KMS-11 (cell line): ENCODE results near the gene RNLS.

ENCODE experiments used
- H2AFZ ChIP-seq: fragments of 200-600 bp; sonication (generic); 2 replicates; pipeline ENCODE4 v1.6.1; 2016; ENCODE audit warnings: antibody characterized with exemption, mixed run types, low read depth
- H3K27ac ChIP-seq: fragments of 200-600 bp; sonication (generic); 2 replicates; pipeline ENCODE4 v1.6.1; 2016; ENCODE audit warnings: mild to moderate bottlenecking, mixed run types
- H3K27me3 ChIP-seq: fragments of 200-600 bp; sonication (generic); 2 replicates; pipeline ENCODE4 v1.6.1; 2017; ENCODE audit warnings: mild to moderate bottlenecking, low read depth, mixed run types, moderate library complexity; ENCODE audit not compliant: insufficient read depth
- H3K36me3 ChIP-seq: fragments of 200-600 bp; sonication (generic); 2 replicates; pipeline ENCODE4 v1.6.1; 2017; ENCODE audit warnings: mild to moderate bottlenecking, mixed run types; ENCODE audit not compliant: insufficient read depth
- H3K4me1 ChIP-seq: fragments of 200-600 bp; sonication (generic); 2 replicates; pipeline ENCODE4 v1.6.1; 2016; ENCODE audit warnings: mild to moderate bottlenecking, low read depth, mixed run types; ENCODE audit not compliant: poor library complexity, severe bottlenecking
- H3K4me2 ChIP-seq: fragments of 200-600 bp; sonication (generic); 2 replicates; pipeline ENCODE4 v1.7.0; 2016; ENCODE audit warnings: mild to moderate bottlenecking, mixed run types
- H3K4me3 ChIP-seq: fragments of 200-600 bp; sonication (generic); IDR thresholded peaks from 2 replicates; pipeline ENCODE4 v1.6.1; 2017; ENCODE audit warnings: low read depth, low read length, mixed read lengths; ENCODE audit not compliant: insufficient read depth
- H3K79me2 ChIP-seq: fragments of 200-600 bp; sonication (generic); 2 replicates; pipeline ENCODE4 v1.6.1; 2016; ENCODE audit warnings: low read depth, mixed run types; ENCODE audit not compliant: insufficient read depth
- H3K9ac ChIP-seq: fragments of 200-600 bp; sonication (generic); 2 replicates; pipeline ENCODE4 v1.6.1; 2016; ENCODE audit warnings: mild to moderate bottlenecking, mixed run types
- H4K20me1 ChIP-seq: fragments of 200-600 bp; sonication (generic); 2 replicates; pipeline ENCODE4 v1.6.1; 2016; ENCODE audit warnings: mild to moderate bottlenecking, mixed run types; ENCODE audit not compliant: insufficient read depth
- TF ChIP-seq, protein P1 (sequence below): fragments of 200-600 bp; sonication (generic); conservative IDR thresholded peaks from 2 replicates; pipeline ENCODE4 v1.6.1; 2017; ENCODE audit warnings: low read depth, mild to moderate bottlenecking, antibody characterized with exemption, low read length, moderate library complexity, mixed read lengths

RNLS gene

DNA sequence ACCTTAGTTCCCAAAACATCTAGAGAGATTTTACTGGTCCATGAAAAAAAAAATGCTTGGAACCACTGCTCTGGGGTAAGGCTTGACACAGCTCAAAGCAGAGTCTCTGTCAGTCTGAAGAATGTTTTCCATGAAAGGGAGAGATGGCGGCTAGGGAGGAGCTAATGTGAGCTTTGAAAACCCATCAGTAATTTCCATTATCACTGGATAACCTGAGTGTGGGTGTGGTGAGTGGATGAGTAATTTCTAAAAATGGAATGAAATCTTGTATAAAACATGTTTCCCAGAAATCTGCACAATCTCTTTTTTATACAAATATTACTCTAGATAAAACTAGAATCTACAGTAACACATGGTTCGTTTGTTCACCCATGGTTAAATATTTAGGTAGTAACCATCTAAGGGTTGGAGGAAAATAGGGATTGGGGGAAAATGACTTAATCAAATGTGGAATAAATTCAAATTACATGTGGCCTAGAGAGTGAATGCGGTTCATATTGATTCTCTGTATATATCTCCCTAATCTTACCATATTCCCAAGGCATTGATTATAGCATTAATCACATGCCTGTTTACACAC lies 289.4 kb downstream of the RNLS start:
- no peaks in the 10 kb centered on the region for H3K79me2 ChIP-seq
- 0 out of 2 replicates have a peak overlapping the region, but pooled peaks have one; percentile 8 for H3K4me2 ChIP-seq
- TF ChIP-seq, protein P1, sequence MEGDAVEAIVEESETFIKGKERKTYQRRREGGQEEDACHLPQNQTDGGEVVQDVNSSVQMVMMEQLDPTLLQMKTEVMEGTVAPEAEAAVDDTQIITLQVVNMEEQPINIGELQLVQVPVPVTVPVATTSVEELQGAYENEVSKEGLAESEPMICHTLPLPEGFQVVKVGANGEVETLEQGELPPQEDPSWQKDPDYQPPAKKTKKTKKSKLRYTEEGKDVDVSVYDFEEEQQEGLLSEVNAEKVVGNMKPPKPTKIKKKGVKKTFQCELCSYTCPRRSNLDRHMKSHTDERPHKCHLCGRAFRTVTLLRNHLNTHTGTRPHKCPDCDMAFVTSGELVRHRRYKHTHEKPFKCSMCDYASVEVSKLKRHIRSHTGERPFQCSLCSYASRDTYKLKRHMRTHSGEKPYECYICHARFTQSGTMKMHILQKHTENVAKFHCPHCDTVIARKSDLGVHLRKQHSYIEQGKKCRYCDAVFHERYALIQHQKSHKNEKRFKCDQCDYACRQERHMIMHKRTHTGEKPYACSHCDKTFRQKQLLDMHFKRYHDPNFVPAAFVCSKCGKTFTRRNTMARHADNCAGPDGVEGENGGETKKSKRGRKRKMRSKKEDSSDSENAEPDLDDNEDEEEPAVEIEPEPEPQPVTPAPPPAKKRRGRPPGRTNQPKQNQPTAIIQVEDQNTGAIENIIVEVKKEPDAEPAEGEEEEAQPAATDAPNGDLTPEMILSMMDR: no peak
- no peaks in the 10 kb centered on the region for H4K20me1 ChIP-seq
- no peak overlapping the region for H3K27ac ChIP-seq
- no peak overlapping the region for H2AFZ ChIP-seq
- H3K27me3 ChIP-seq: no peaks in the 10 kb centered on the region
- no peaks in the 10 kb centered on the region for H3K36me3 ChIP-seq
- no peak overlapping the region for H3K9ac ChIP-seq
- no peak overlapping the region for H3K4me3 ChIP-seq
- H3K4me1 ChIP-seq: peaks cover 86% of the 10 kb centered on the region

GRCh38 chr10:88293073-88293472 lies 290.0 kb downstream of the RNLS start:
- no peak overlapping the region for H3K9ac ChIP-seq
- H3K4me3 ChIP-seq: no peak overlapping the region
- H2AFZ ChIP-seq: no peak overlapping the region
- TF ChIP-seq, protein P1: no peak
- H3K4me1 ChIP-seq: peaks cover 93% of the 10 kb centered on the region
- H3K79me2 ChIP-seq: no peaks in the 10 kb centered on the region
- no peaks in the 10 kb centered on the region for H3K27me3 ChIP-seq
- peak overlapping the region; percentile 55 for H3K4me2 ChIP-seq
- no peak overlapping the region for H3K27ac ChIP-seq
- no peaks in the 10 kb centered on the region for H3K36me3 ChIP-seq
- H4K20me1 ChIP-seq: no peaks in the 10 kb centered on the region

GRCh38 chr10:88292185-88292514 lies 291.0 kb downstream of the RNLS start:
- H2AFZ ChIP-seq: no peak overlapping the region
- no peaks in the 10 kb centered on the region for H3K79me2 ChIP-seq
- H3K27ac ChIP-seq: peak overlapping the region; percentile 29; the same call in 1 of the 2 replicates
- H4K20me1 ChIP-seq: no peaks in the 10 kb centered on the region
- TF ChIP-seq, protein P1: no peak
- H3K4me1 ChIP-seq: peaks cover 90% of the 10 kb centered on the region
- H3K36me3 ChIP-seq: no peaks in the 10 kb centered on the region
- no peak overlapping the region for H3K9ac ChIP-seq
- peak overlapping the region; percentile 55 for H3K4me2 ChIP-seq
- H3K4me3 ChIP-seq: no peak overlapping the region
- H3K27me3 ChIP-seq: no peaks in the 10 kb centered on the region

DNA sequence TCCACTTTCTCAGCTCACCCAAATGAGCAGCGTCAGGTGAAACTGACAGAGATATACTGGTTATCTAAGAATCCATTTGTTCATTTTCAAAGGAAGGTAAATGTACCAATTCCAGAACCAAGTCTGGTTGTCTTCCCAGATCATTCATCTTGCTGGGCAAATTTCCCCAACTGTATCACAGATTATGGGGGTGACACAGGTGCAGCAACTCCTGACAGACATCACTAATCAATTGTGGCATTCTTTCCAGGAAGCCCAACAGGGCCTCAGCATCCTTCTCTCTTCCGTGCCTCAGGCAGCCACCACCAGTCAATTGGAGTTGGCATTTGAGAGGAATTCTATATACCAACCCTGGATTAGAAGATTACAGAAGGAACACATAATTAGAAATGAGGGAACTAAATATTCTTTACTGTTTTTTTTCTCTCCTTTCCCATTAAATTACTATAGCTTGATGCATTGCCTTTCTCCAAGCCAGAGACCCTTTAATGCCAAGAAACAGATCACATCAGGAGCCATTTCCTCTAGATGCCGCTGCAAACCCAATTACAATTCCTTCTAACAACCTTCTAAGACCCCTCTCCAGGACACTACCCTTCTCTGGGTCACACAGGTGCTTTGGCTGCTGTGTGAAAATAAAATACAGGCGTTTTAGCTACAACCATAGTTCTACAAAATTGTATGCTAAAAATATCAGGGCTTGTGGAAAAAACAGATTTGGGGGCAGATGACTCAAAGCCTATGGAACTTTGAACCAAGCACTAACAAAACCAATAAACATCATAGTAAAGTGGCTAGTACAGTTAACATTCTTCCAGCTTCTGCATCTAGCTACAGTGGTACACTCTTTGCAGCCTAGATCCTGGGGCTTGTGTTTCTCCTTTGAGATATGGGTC lies 291.6 kb downstream of the RNLS start:
- H3K4me1 ChIP-seq: peaks cover 84% of the 10 kb centered on the region
- H4K20me1 ChIP-seq: no peaks in the 10 kb centered on the region
- H3K79me2 ChIP-seq: no peaks in the 10 kb centered on the region
- TF ChIP-seq, protein P1: no peak
- peak overlapping the region; percentile 29; the same call in 1 of the 2 replicates for H3K27ac ChIP-seq
- H3K36me3 ChIP-seq: no peaks in the 10 kb centered on the region
- H2AFZ ChIP-seq: no peak overlapping the region
- peak overlapping the region; percentile 55 for H3K4me2 ChIP-seq
- no peak overlapping the region for H3K9ac ChIP-seq
- no peak overlapping the region for H3K4me3 ChIP-seq
- no peaks in the 10 kb centered on the region for H3K27me3 ChIP-seq
